Mucosa of stomach (tissue), 1 donor: ENCODE data around the gene ITGA8.
"Not testable (repeated sequence)": the region's sequence is repeated elsewhere in the genome, so short reads cannot be mapped to it uniquely, and the experiment has no call there.

Experiments used
- H3K27me3 ChIP-seq: one replicate; pipeline ENCODE4 v1.7.0; 2013; ENCODE audit warnings: mild to moderate bottlenecking, low read length; ENCODE audit not compliant: control insufficient read depth, insufficient read depth
- H3K36me3 ChIP-seq: one replicate; pipeline ENCODE4 v1.7.0; 2013; ENCODE audit warnings: low read length; ENCODE audit not compliant: control insufficient read depth, insufficient read depth
- H3K4me1 ChIP-seq: one replicate; pipeline ENCODE4 v1.7.0; 2013; ENCODE audit warnings: mild to moderate bottlenecking, low read length; ENCODE audit not compliant: control insufficient read depth, insufficient read depth
- H3K4me3 ChIP-seq: one replicate; pipeline ENCODE4 v1.7.0; 2013; ENCODE audit warnings: low read length
- H3K9ac ChIP-seq: one replicate; pipeline ENCODE4 v1.7.0; 2013; ENCODE audit warnings: mild to moderate bottlenecking, low read length, moderate library complexity
- H3K9me3 ChIP-seq: one replicate; pipeline ENCODE4 v1.7.0; 2013; ENCODE audit warnings: mild to moderate bottlenecking, low read length, moderate library complexity; ENCODE audit not compliant: control insufficient read depth
- donor health status: Pancreatic carcinoma.

The ITGA8 gene

DNA sequence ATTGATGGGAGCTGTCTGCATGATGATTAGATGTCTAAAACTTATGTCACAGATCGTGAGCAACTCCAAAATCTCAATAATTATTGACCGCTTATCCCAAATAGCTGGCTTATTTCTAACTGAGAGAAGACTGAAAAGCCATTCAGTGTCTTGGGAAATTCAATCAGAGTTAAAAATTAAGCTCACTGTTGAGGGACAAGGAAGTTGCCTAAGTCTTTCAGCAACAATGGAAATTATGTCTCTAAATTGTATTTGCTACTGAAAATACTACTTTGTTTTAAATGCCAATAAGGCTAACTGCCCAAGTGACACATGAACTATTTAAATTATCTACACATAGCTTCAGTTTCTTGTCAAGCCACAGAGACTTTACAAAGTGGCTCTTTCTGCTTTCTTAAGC lies 240.8 kb downstream of the ITGA8 start:
- Histone ChIP-seq H3K4me3 (no peak overlapping the region), H3K4me1 (no peaks in the 10 kb centered on the region), H3K36me3 (no peaks in the 10 kb centered on the region), H3K9ac (no peak overlapping the region), H3K27me3 (no peaks in the 10 kb centered on the region), H3K9me3 (no peaks in the 10 kb centered on the region)

DNA sequence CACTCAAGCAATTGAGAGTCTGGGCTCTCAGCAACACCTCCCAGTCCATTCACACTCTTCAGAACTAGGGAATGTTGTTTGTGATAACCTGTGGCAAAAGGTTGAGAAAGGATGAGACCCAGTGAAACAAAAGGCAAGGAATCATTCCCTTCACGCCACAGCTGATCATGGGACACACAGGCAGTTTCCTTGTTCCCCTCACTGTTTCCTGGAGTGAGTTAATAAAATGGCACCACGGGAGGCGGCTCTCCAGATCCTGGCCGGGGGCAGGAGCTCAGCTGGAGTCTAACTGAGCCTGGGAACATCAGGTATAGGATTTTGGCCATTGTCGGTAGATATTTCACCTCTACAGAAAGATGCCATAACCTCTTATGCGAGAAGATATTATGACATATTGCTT lies 241.3 kb downstream of the ITGA8 start:
- H3K9me3 ChIP-seq: no peaks in the 10 kb centered on the region

DNA sequence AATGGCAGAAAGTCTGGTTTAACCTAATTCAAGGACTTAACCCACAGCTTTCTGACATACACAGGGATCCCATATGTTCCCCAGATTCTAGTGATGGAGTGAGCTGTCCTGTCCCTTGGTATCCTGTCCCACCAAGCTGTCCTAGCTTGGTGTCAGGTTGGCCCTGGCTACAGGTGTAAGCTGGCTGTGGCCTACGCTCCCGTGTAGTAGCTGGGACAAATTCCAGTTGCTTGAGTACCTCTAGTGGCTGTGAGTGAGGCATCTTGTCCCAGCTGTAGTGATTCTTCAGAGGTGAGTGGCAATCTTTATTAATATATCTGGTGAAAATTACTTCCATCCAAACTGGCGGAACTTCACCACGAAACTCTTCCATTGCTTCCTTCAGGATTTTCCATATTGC lies 243.4 kb downstream of the ITGA8 start:
- Histone ChIP-seq H3K4me1 (no peaks in the 10 kb centered on the region), H3K9ac (no peak overlapping the region), H3K4me3 (no peak overlapping the region), H3K9me3 (no peaks in the 10 kb centered on the region), H3K36me3 (no peaks in the 10 kb centered on the region), H3K27me3 (no peaks in the 10 kb centered on the region)

More for the DNA sequence above, 241.3 kb downstream of the ITGA8 start:
- H3K4me3 ChIP-seq: no peak overlapping the region
- no peaks in the 10 kb centered on the region for H3K36me3 ChIP-seq
- no peak overlapping the region for H3K9ac ChIP-seq
- no peaks in the 10 kb centered on the region for H3K27me3 ChIP-seq
- H3K4me1 ChIP-seq: no peaks in the 10 kb centered on the region

DNA sequence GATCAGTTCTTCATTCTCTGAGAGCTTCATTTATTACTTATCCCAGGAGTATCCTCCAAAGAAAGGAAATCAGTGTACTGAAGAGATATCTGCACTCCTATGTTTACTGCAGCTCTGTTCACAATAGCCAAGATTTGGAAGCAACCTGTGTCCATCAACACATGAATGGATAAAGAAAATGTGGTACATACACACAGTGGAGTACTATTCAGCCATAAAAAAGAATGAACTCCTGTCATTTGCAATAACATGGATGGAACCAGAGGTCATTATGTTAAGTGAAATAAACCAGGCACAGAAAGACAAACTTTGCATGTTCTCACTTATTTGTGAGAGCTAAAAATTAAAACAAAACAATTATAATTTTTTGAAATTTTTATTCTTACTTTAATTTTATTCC lies 244.3 kb downstream of the ITGA8 start:
- H3K9ac ChIP-seq: not testable (repeated sequence)

DNA sequence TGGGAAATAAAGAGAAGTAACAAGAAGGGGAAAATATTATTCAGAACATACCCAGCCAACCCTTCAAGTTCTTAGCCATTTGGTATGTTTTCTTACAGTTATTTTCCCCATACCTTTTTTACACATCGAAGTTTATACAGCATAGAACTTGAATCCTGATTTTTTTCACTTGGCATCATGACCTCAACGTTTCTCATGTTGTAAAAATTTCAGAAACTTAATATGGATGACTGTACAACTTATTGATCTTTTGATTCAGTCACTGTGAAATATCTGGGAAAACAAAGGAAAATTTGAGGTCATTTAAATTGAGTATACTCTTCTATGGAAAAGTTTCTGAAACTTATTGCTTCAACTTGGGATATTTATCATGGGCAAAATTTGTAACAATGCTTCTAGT lies 245.1 kb downstream of the ITGA8 start:
- no peak overlapping the region for H3K9ac ChIP-seq
- no peaks in the 10 kb centered on the region for H3K4me1 ChIP-seq
- no peaks in the 10 kb centered on the region for H3K9me3 ChIP-seq

More for the DNA sequence above, 244.3 kb downstream of the ITGA8 start:
- H3K36me3 ChIP-seq, H3K4me3 ChIP-seq, H3K4me1 ChIP-seq, H3K27me3 ChIP-seq, H3K9me3 ChIP-seq: not testable (repeated sequence)

DNA sequence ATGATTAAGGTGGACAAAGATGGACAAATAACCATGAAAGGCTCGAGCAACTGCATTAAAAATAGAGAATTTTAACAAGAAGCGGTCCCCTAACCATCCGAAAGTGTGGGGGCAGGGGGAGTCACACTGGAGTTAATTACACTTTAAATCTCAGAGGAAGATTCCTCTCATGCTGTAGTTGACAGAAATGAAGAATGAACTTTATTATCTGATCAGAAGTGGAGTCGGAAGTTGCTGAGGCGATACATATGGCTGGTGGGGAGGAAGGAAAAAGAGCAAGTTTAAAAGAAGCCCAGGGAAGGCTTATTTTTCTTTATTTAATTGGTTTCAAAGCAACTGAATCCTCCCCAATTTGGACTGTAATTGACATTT lies 246.3 kb downstream of the ITGA8 start:
- H3K4me3 ChIP-seq: no peak overlapping the region
- no peaks in the 10 kb centered on the region for H3K4me1 ChIP-seq
- H3K9ac ChIP-seq: no peak overlapping the region
- H3K9me3 ChIP-seq: no peaks in the 10 kb centered on the region
- no peaks in the 10 kb centered on the region for H3K36me3 ChIP-seq
- no peaks in the 10 kb centered on the region for H3K27me3 ChIP-seq

More for the DNA sequence above, 245.1 kb downstream of the ITGA8 start:
- no peak overlapping the region for H3K4me3 ChIP-seq
- H3K27me3 ChIP-seq: no peaks in the 10 kb centered on the region
- H3K36me3 ChIP-seq: no peaks in the 10 kb centered on the region

DNA sequence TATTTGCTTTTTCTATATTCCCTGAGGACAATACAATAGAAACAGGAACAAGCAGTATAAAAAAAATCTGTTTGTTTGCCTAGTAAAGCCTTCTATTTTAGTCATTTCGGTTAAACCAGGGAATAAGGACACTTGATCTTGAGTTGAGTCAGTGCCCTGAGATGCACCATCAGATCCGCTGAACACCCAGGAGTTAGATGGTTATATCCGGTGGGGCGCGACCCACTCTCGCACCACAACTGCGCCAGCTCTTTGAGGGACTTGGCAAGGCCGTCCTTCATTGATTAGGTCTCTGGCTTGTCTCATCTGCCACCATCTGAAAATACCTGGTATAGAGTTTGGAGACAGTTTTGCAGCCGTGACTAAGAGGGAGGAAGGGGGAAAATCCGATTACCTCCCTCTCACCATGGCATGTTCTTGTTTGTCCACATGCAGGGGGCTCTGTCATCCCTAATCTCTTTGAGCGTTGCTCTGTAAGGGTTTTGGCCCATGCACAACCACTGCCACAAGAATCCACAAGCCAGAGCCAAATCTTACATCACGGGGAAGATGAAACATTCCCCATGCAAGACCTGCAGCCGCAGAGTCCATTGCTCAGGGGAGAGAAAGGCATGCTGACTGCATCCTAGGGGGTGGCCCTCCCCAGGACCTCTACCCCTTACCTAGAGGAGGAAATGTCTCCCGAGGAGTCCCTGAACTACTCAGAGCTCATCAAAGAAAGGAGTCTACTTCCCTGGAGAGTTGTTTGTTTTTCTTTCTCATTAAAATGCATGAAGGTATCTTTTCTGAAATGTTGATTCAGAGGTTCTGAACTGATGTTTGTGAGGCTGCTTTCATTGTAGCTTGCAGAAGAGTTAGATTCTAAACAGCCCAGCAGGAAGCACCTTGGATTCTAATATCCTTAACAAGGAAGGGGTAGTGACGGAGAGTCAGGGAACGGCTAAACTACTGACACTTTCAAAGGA lies 247.0 kb downstream of the ITGA8 start:
- Histone ChIP-seq H3K4me3 (no peak overlapping the region), H3K9me3 (no peaks in the 10 kb centered on the region), H3K4me1 (no peaks in the 10 kb centered on the region), H3K36me3 (no peaks in the 10 kb centered on the region), H3K9ac (no peak overlapping the region), H3K27me3 (no peaks in the 10 kb centered on the region)

DNA sequence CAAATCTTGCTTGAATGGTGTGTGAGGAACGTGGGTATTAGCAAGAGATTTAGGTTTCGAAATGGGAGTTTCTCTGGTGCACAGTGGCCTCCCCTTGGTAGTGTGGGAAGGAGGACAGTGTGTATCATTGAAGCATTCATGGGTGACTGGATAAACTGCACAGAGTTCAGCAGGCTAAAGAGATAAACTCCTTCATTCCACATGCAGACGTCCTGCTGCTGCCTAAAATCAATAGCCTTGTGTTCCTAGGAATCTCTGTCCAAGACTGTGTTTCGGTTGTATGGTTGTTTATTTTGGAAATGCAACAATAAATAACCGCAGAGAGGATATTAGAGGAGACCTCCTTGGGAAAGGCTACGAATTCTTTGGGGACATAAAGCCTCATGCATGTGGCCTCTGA lies 247.7 kb downstream of the ITGA8 start:
- no peaks in the 10 kb centered on the region for H3K4me1 ChIP-seq
- no peaks in the 10 kb centered on the region for H3K27me3 ChIP-seq
- no peaks in the 10 kb centered on the region for H3K9me3 ChIP-seq
- no peak overlapping the region for H3K9ac ChIP-seq
- no peak overlapping the region for H3K4me3 ChIP-seq
- no peaks in the 10 kb centered on the region for H3K36me3 ChIP-seq

DNA sequence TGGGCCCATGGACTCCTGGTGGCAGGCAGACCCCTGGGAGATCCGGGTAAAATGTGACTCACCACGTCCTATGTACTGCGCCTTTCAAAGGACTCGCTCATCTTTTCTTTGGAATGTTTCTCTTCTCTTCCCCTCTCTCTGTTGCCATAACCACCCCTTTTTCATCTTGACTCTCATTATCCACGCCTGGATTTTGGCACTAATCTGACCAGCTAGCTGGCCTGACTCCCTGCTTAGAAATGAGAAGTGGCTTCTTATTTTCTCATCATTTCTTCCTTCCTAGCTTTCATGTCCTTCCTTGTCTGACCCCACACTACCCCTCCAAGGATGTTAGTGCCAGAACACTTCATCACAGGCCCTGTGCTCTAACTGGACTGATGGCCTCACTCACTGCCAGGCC lies 250.6 kb downstream of the ITGA8 start:
- Histone ChIP-seq H3K27me3 (no peaks in the 10 kb centered on the region), H3K4me1 (no peaks in the 10 kb centered on the region), H3K36me3 (no peaks in the 10 kb centered on the region), H3K4me3 (no peak overlapping the region), H3K9me3 (no peaks in the 10 kb centered on the region), H3K9ac (no peak overlapping the region)

DNA sequence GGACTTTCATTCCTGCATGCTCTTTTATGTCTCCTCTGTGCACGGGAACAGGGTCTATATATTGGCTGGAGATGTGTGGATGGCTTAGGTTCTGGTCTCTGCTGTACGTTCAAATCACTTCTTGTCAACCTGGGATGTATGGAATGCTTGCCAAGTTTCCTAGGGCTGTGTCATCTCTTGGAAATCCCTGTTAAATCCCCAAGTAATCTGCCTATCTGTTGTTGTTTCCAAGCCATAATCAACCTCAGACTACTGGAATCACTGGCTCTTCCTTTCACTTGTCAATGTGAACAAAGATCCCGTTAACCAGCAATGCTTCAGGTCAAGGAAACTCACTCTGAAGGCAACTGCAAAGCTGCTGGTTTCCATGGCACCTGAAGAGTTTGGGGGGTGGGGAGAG lies 255.3 kb downstream of the ITGA8 start:
- H3K36me3 ChIP-seq: no peaks in the 10 kb centered on the region
- no peak overlapping the region for H3K4me3 ChIP-seq
- H3K27me3 ChIP-seq: no peaks in the 10 kb centered on the region
- no peak overlapping the region for H3K9ac ChIP-seq
- no peaks in the 10 kb centered on the region for H3K9me3 ChIP-seq
- no peaks in the 10 kb centered on the region for H3K4me1 ChIP-seq
